Uterus (tissue), 2 donors: ENCODE data around the gene CACNG5.

ENCODE experiments used
- POLR2A ChIP-seq, 2 donors: fragments of 450-650 bp; IDR thresholded peaks; one replicate each; pipeline ENCODE4 v1.6.1; 2016; ENCODE audit warnings: antibody characterized with exemption in 2 of 2, mild to moderate bottlenecking in 1 of 2, moderate library complexity in 1 of 2
- TF ChIP-seq, protein P1 (sequence below), 4 experiments: fragments of 200-600 bp in 2 of 4; fragments of 450-650 bp in 2 of 4; sonication (generic) in 2 of 4; IDR thresholded peaks; one replicate each; pipeline ENCODE4 v1.5.1; 2016 to 2019; ENCODE audit warnings: antibody characterized with exemption in 4 of 4, mild to moderate bottlenecking in 2 of 4, moderate library complexity in 1 of 4

DNA sequence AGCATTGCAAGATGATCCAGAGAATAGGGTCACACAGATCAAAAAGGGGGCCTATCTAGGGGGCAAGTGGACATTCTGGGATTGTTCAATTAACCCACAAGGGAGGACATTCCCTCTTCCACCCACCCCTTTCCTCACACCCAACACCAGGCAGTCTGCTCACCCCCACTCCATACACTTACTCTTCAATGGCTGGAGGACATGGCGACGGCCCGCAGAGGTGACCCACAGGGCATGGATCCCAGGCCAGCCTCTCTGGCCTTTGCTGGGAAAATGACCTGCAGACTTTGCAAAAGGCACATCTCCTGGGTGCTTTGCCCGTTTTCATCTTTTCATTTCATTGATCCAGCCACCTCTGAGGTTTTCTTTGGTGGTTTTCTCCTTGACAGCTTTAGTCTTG, 1.7 kb upstream of the CACNG5 start:
- TF ChIP-seq, protein P1, sequence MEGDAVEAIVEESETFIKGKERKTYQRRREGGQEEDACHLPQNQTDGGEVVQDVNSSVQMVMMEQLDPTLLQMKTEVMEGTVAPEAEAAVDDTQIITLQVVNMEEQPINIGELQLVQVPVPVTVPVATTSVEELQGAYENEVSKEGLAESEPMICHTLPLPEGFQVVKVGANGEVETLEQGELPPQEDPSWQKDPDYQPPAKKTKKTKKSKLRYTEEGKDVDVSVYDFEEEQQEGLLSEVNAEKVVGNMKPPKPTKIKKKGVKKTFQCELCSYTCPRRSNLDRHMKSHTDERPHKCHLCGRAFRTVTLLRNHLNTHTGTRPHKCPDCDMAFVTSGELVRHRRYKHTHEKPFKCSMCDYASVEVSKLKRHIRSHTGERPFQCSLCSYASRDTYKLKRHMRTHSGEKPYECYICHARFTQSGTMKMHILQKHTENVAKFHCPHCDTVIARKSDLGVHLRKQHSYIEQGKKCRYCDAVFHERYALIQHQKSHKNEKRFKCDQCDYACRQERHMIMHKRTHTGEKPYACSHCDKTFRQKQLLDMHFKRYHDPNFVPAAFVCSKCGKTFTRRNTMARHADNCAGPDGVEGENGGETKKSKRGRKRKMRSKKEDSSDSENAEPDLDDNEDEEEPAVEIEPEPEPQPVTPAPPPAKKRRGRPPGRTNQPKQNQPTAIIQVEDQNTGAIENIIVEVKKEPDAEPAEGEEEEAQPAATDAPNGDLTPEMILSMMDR (IDR thresholded peaks at IDR 0.05) = no peak
- TF ChIP-seq POLR2A (IDR thresholded peaks at IDR 0.05) = no peak
